ENCODE results near the gene IL22RA1. TPM values are rescaled to one million over a fixed set of nuclear protein-coding genes. Genes with fewer than 3 reads are reported as not detected.

IL22RA1 gene
- total and polyA plus RNA-seq, 9 of the 15 experiments (the other 6 are each of a cell fraction or from before 2014, with no cell fraction given): not detected

DNA sequence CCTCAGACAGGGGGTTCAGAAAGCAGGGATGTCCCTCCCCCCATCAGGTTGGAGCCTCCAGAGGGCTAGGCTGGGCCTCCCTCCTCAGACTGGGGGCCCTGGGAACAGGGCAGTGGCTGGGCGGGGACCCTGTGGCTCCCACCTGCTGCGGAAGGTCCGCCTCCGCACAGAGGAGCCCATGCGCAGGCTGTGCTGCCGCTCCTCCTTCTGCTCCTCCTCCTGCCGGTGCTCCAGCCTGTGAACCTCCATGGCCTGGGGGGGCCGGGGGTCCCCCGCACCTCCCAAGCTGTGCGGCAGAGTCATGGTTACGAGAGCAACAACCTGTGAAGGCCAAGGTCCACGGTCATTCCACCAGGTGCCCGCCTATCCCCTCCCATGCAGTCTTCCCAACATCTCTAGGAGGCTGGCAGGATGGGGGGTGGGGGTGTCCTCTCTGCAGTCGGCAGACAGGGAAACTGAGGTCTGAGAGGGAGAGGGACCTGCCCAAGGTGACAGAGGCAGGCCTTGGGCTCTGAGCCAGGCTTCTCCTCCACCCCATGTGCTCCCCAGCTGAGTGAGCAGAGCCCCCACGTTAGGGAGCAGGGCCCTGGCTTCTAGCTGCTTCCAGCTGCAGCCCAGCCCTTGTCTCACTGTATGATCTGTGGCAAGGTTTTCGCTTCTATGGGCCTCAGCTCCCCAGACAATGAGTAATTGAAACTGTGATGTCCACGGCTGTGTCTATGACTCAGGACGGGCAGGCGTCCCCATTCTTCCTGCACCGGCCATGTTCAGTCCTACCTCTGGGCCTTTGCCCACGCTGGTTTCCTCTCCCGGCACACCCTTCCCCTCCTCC, 34.4 kb downstream of the IL22RA1 start (continued):
- TF ChIP-seq PHF8 (IDR thresholded peaks at IDR 0.05; ENCODE audit: borderline replicate concordance, low read length): no peak

DNA sequence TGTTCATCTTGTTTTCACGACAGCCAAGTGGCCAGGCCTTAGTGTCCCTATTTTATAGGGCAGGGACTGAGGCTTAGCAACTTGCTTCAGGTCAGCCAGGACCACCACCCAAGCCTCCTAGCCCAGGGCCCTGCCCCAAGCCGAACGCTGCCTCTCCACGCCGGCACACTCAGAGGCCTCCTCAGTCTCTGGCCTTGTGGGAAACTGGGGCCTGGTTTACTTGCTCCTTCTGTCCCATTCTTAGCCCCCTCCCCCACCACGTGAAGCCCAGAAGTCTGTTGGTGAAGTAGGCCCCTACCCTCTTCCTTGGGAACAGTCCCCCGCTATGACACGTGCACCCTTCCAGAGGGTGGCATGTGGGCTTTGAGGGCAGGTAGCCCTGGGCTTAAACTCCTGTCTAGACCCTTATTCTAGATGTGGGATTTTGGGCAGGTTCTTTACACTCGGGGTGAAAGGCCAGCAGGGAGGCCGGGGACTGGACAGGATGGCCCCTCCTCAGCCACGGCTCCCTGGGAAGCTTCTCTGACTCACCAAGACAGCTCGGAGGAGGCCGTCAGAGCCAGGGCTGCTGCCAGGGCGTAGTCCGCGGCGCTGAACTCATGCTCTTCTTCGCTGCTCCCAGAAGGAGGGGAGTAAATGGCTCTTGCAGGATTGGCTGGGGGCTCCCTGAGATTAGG, 35.3 kb downstream of the IL22RA1 start:
- ATAC-seq: no peak
- Histone ChIP-seq H3K27me3 (ENCODE audit: control insufficient read depth in 2 of 2, insufficient read depth in 2 of 2, low read length in 2 of 2) (peaks cover 36 to 68% of the 10 kb centered on the region in 2 experiments; a peak in 4 of 5 replicates), H3K79me2 (ENCODE audit: control insufficient read depth, insufficient read depth, low read length) (no peaks in the 10 kb centered on the region), H3K9me1 (ENCODE audit: control insufficient read depth, insufficient read depth, low read length) (no peaks in the 10 kb centered on the region), H3K4me3 (no peak overlapping the region), H3K36me3 (ENCODE audit: control insufficient read depth, insufficient read depth, low read length) (no peaks in the 10 kb centered on the region), H4K20me1 (replicated peaks; ENCODE audit: control insufficient read depth, insufficient read depth, low read length) (peaks cover 10% of the 10 kb centered on the region), H3K9me3 (replicated peaks; ENCODE audit: control insufficient read depth, insufficient read depth, low read depth, low read length) (no peaks in the 10 kb centered on the region), H3K4me2 (ENCODE audit: insufficient read depth, low read length) (no peak overlapping the region), H3K9ac (ENCODE audit: insufficient read depth in 1 of 2, low read depth in 2 of 2, low read length in 2 of 2) (no peak overlapping the region; a peak in 1 of 4 replicates), H2AFZ (ENCODE audit: low read depth, low read length) (no peak overlapping the region), H3K4me1 (replicated peaks in 1 of 2; ENCODE audit: control insufficient read depth in 2 of 2, insufficient read depth in 2 of 2, low read length in 2 of 2) (peaks cover 2 to 33% of the 10 kb centered on the region in 2 experiments; a peak in 4 of 5 replicates), H3K27ac (ENCODE audit: extremely low read depth, low read depth, low read length) (no peak overlapping the region)
- ChIA-PET CTCF (ENCODE audit: low intra/inter-chr PET ratio) (no interaction called here), POLR2A (no interaction called here)
- BruUV-seq (replicated peaks): no TSS peak
- no peak for FAIRE-seq
- WGBS (ENCODE audit: insufficient coverage, low coverage, missing lambda C conversion rate): 15% methylated on average over 18 of the region's 18 CpGs
- in situ Hi-C loops (cut with MboI): no loop called here
- intact Hi-C loops (cut with micrococcal nuclease): no loop called here
- TF ChIP-seq MYNN (IDR thresholded peaks at IDR 0.05) (no peak), MYNN (CRISPR knock-in tag; IDR thresholded peaks at IDR 0.05) (no peak), RFX7 (CRISPR knock-in tag; IDR thresholded peaks at IDR 0.05) (no peak), SIRT6 (IDR thresholded peaks at IDR 0.05; ENCODE audit: low read depth, low read length) (no peak), ZBTB33 (CRISPR knock-in tag; IDR thresholded peaks at IDR 0.05) (peak; percentile 62)
- TF ChIP-seq, protein P1, sequence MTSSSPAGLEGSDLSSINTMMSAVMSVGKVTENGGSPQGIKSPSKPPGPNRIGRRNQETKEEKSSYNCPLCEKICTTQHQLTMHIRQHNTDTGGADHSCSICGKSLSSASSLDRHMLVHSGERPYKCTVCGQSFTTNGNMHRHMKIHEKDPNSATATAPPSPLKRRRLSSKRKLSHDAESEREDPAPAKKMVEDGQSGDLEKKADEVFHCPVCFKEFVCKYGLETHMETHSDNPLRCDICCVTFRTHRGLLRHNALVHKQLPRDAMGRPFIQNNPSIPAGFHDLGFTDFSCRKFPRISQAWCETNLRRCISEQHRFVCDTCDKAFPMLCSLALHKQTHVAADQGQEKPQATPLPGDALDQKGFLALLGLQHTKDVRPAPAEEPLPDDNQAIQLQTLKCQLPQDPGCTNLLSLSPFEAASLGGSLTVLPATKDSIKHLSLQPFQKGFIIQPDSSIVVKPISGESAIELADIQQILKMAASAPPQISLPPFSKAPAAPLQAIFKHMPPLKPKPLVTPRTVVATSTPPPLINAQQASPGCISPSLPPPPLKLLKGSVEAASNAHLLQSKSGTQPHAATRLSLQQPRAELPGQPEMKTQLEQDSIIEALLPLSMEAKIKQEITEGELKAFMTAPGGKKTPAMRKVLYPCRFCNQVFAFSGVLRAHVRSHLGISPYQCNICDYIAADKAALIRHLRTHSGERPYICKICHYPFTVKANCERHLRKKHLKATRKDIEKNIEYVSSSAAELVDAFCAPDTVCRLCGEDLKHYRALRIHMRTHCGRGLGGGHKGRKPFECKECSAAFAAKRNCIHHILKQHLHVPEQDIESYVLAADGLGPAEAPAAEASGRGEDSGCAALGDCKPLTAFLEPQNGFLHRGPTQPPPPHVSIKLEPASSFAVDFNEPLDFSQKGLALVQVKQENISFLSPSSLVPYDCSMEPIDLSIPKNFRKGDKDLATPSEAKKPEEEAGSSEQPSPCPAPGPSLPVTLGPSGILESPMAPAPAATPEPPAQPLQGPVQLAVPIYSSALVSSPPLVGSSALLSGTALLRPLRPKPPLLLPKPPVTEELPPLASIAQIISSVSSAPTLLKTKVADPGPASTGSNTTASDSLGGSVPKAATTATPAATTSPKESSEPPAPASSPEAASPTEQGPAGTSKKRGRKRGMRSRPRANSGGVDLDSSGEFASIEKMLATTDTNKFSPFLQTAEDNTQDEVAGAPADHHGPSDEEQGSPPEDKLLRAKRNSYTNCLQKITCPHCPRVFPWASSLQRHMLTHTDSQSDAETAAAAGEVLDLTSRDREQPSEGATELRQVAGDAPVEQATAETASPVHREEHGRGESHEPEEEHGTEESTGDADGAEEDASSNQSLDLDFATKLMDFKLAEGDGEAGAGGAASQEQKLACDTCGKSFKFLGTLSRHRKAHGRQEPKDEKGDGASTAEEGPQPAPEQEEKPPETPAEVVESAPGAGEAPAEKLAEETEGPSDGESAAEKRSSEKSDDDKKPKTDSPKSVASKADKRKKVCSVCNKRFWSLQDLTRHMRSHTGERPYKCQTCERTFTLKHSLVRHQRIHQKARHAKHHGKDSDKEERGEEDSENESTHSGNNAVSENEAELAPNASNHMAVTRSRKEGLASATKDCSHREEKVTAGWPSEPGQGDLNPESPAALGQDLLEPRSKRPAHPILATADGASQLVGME (CRISPR knock-in tag; IDR thresholded peaks at IDR 0.05): no peak
- TF ChIP-seq, protein P2, sequence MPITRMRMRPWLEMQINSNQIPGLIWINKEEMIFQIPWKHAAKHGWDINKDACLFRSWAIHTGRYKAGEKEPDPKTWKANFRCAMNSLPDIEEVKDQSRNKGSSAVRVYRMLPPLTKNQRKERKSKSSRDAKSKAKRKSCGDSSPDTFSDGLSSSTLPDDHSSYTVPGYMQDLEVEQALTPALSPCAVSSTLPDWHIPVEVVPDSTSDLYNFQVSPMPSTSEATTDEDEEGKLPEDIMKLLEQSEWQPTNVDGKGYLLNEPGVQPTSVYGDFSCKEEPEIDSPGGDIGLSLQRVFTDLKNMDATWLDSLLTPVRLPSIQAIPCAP (CRISPR knock-in tag; IDR thresholded peaks at IDR 0.05; ENCODE audit: borderline replicate concordance): no peak
- DNase-seq (ENCODE audit: extremely low read depth in 1 of 4, low spot score in 3 of 4): no peak

Measured in K562 (cell line).